ENCODE measurements around the gene RPUSD1. TPM values are rescaled to one million over a fixed set of nuclear protein-coding genes. Genes with fewer than 3 reads are reported as not detected.
"Not testable (repeated sequence)": the region's sequence is repeated elsewhere in the genome, so short reads cannot be mapped to it uniquely, and the experiment has no call there.

RPUSD1 gene
- total RNA-seq, 4 donors from 2014 or later, result 20.3 to 33.3 (median 24.9) TPM

DNA sequence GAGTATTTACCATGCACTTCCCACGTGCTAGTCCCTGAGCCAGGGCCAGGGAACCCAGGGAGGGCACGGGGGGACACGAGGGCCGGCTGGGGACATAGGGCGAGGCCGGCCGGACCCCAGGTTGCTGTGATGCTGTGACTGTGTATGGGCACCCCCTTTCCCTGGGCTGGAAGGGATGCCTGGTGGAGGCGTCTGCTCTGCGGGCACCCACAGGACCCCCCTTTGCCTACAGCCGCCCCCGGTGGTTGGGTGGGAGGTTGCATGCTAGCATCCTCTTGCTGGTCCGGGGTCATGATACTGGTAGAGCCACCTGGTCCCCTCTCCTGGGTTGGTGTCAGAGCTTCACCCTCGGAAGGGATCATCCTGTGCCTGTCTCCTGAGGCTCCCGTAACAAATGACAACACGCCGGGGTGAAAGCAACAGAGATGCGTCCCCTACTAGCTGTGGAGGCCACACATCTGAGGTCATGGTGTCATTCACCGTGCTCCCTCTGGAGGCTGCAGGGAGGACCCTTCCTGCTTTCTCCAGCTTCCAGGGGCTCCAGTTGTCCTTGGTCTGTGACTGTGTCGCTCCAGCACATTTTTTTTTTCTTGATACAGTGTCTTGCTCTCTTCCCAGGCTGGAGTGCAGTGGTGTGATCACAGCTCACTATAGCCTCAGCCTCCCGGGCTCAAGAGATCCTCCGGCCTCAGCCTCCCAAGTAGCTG, 44.2 kb downstream of the RPUSD1 start:
- TF ChIP-seq CTCF (IDR thresholded peaks at IDR 0.05) (no peak), POLR2A (IDR thresholded peaks at IDR 0.05) (no peak)
- Histone ChIP-seq H3K4me1 (peaks cover 11 to 24% (median 13%) of the 10 kb centered on the region in 3 donors), H3K9me3 (no peaks in the 10 kb centered on the region), H3K27me3 (peaks cover 0 to 12% (median 0%) of the 10 kb centered on the region in 4 donors), H3K4me3 (no peak overlapping the region), H3K27ac (no peak overlapping the region), H3K36me3 (peaks cover 0 to 4% (median 0%) of the 10 kb centered on the region in 3 donors)
- 76 to 81% methylated on average over 8 to 9 of the region's 21 CpGs for WGBS, 2 donors
- intact Hi-C loops (cut with DNase I), result no loop called here
- DNase-seq, result no peak

DNA sequence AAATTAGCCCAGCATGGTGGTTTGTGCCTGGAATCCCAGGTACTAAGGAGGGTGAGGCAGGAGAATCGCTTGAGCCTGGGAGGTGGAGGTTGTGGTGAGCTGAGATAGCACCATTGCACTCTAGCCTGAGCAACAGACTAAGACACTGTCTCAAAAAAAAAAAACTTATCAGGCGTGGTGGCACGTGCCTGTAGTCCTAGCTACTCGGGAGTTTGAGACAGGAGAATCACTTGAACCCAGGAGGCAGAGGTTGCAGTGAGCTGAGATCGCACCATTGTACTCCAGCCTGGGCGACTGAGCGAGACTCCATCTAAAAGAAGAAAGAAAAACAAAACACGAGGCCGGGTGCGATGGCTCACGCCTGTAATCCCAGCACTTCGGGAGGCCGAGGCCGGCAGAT, 45.3 kb downstream of the RPUSD1 start:
- peaks cover 0 to 15% (median under 1%) of the 10 kb centered on the region in 3 donors for H3K36me3 ChIP-seq
- 80 to 82% methylated on average over 14 of the region's 14 CpGs for WGBS, 2 donors
- intact Hi-C loops (cut with DNase I); H3K9me3 ChIP-seq; H3K27ac ChIP-seq; DNase-seq; H3K4me3 ChIP-seq: not testable (repeated sequence)
- peaks cover 11 to 28% (median 13%) of the 10 kb centered on the region in 3 donors for H3K4me1 ChIP-seq
- peaks cover 0 to 12% (median 0%) of the 10 kb centered on the region in 4 donors for H3K27me3 ChIP-seq

GRCh38 chr16:741986-742629, 46.1 kb downstream of the RPUSD1 start:
- peaks cover 11 to 33% (median 15%) of the 10 kb centered on the region in 3 donors for H3K4me1 ChIP-seq
- no peak overlapping the region for H3K4me3 ChIP-seq
- 84 to 87% methylated on average over 6 to 13 of the region's 15 CpGs for WGBS, 2 donors
- H3K9me3 ChIP-seq, result no peaks in the 10 kb centered on the region
- H3K27me3 ChIP-seq, result peaks cover 0 to 12% (median 0%) of the 10 kb centered on the region in 4 donors
- TF ChIP-seq POLR2A (IDR thresholded peaks at IDR 0.05), result no peak
- TF ChIP-seq CTCF (IDR thresholded peaks at IDR 0.05), result no peak
- H3K36me3 ChIP-seq, result peaks cover 0 to 23% (median 8%) of the 10 kb centered on the region in 3 donors
- DNase-seq, result no peak
- intact Hi-C loops (cut with DNase I), result no loop called here
- H3K27ac ChIP-seq, result no peak overlapping the region

- TF ChIP-seq CTCF (IDR thresholded peaks at IDR 0.05) (peak; percentile 84 to 100 (median 96)), POLR2A (IDR thresholded peaks at IDR 0.05) (peak in 3 of 4 donors; percentile 19 to 83 (median 50))
- WGBS, 2 donors, result 0 to 1% methylated on average over 1 to 17 of the region's 79 CpGs
- intact Hi-C loops (cut with DNase I), result no loop called here
- H3K27me3 ChIP-seq, result peaks cover 0 to 12% (median 0%) of the 10 kb centered on the region in 4 donors
- peaks cover 10 to 35% (median 16%) of the 10 kb centered on the region in 3 donors for H3K36me3 ChIP-seq
- no peaks in the 10 kb centered on the region for H3K9me3 ChIP-seq
- no peak for DNase-seq
- peak within 1 kb of the TSS; percentile 72 to 99 (median 95) for H3K4me3 ChIP-seq
- peaks cover 11 to 33% (median 15%) of the 10 kb centered on the region in 3 donors for H3K4me1 ChIP-seq
- H3K27ac ChIP-seq, result peak within 1 kb of the TSS; percentile 54 to 91 (median 90)
Measured at GRCh38 chr16:740764-741505, 47.2 kb downstream of the RPUSD1 start, which contains the start of gene CIAO3. Gene CIAO3 (minus strand): TSS chr16:740997. CDS start chr16:740985, 12 bp downstream.

- peaks cover 15 to 40% (median 16%) of the 10 kb centered on the region in 3 donors for H3K36me3 ChIP-seq
- peaks cover 0 to 8% (median 0%) of the 10 kb centered on the region in 4 donors for H3K27me3 ChIP-seq
- no peaks in the 10 kb centered on the region for H3K9me3 ChIP-seq
- no peak for DNase-seq
- peaks cover 11 to 33% (median 15%) of the 10 kb centered on the region in 3 donors for H3K4me1 ChIP-seq
- H3K4me3 ChIP-seq, result peak overlapping the region; percentile 72 to 99 (median 95)
- 0% methylated on average over 1 to 7 of the region's 22 CpGs for WGBS, 2 donors
- intact Hi-C loops (cut with DNase I), result no loop called here
- no peak for TF ChIP-seq POLR2A (IDR thresholded peaks at IDR 0.05)
- TF ChIP-seq CTCF (IDR thresholded peaks at IDR 0.05), result no peak
- H3K27ac ChIP-seq, result peak overlapping the region; percentile 54 to 91 (median 90)
Measured at GRCh38 chr16:740459-740763, 47.8 kb downstream of the RPUSD1 start.

Measured in esophagus squamous epithelium (tissue), 5 donors.